Pulmonary artery endothelial cell (primary cell): ENCODE measurements around the gene ADCY7. TPM values are rescaled to one million over a fixed set of nuclear protein-coding genes. Genes with fewer than 3 reads are reported as not detected.
"Not testable (repeated sequence)": the region's sequence is repeated elsewhere in the genome, so short reads cannot be mapped to it uniquely, and the experiment has no call there.

Experiments used
- DNase-seq: peaks from one replicate; pipeline ENCODE4 v3.0.0-alpha.2; 2011; ENCODE audit warnings: low read depth, low spot score
- total RNA-seq: library from RNA; depleted of rRNA; stranded (reverse); fragments of >200 nt; gene quantifications from 2 replicates; pipeline ENCODE4 v1.2.3, GENCODE V29; 2014

Gene ADCY7
- total RNA-seq, 1 donor from 2014 or later = 15.2 TPM

GRCh38 chr16:50336884-50337283 is 70.5 kb downstream of the ADCY7 start:
- DNase-seq = no peak

- DNase-seq = no peak
Measured at GRCh38 chr16:50338371-50339231, 72.2 kb downstream of the ADCY7 start.

GRCh38 chr16:50340578-50340977 is 74.2 kb downstream of the ADCY7 start:
- no peak for DNase-seq

- DNase-seq = not testable (repeated sequence)
Measured at GRCh38 chr16:50343566-50343965, 77.2 kb downstream of the ADCY7 start.

GRCh38 chr16:50345210-50345609 is 78.9 kb downstream of the ADCY7 start:
- not testable (repeated sequence) for DNase-seq

GRCh38 chr16:50351116-50351515 is 84.8 kb downstream of the ADCY7 start:
- no peak for DNase-seq

GRCh38 chr16:50351952-50352351 is 85.6 kb downstream of the ADCY7 start:
- no peak for DNase-seq

GRCh38 chr16:50354082-50354481 is 87.7 kb downstream of the ADCY7 start:
- DNase-seq = no peak

- no peak for DNase-seq
Measured at GRCh38 chr16:50354629-50355456, 88.5 kb downstream of the ADCY7 start.

- DNase-seq = no peak
Measured at GRCh38 chr16:50359626-50360025, 93.3 kb downstream of the ADCY7 start.

GRCh38 chr16:50360033-50360778 is 93.9 kb downstream of the ADCY7 start:
- no peak for DNase-seq

- DNase-seq = no peak
Measured at GRCh38 chr16:50360779-50361178, 94.4 kb downstream of the ADCY7 start.

GRCh38 chr16:50363656-50364055 is 97.3 kb downstream of the ADCY7 start:
- no peak for DNase-seq

GRCh38 chr16:50365791-50366575 is 99.6 kb downstream of the ADCY7 start:
- DNase-seq = no peak

Other genes with a start within 250 kb of the ADCY7 start
- 25.9 and 31.4 TPM in 2 replicates for gene CNEP1R1, start 241.3 kb upstream of the ADCY7 start, total RNA-seq
- 31.7 and 38.7 TPM in 2 replicates for gene HEATR3, start 200.6 kb upstream of the ADCY7 start, total RNA-seq
- 9.4 and 15.4 TPM in 2 replicates for gene TENT4B, start 113.2 kb upstream of the ADCY7 start, total RNA-seq
- 53.4 and 55.3 TPM in 2 replicates for gene BRD7, start 102.4 kb downstream of the ADCY7 start, total RNA-seq